Adipose tissue (tissue), 3 donors: ENCODE measurements around the gene TTC39A. TPM values are rescaled to one million over a fixed set of nuclear protein-coding genes. Genes with fewer than 3 reads are reported as not detected.
"Not testable (repeated sequence)": the region's sequence is repeated elsewhere in the genome, so short reads cannot be mapped to it uniquely, and the experiment has no call there.

ENCODE experiments used
- H3K27ac ChIP-seq: one replicate; pipeline ENCODE4 v1.5.1; 2013; ENCODE audit warnings: low read depth, low read length
- WGBS, 3 donors: extraction: QIAGEN DNeasy Blood & Tissue Kit; methylation state at CpG; one replicate each; pipeline ENCODE4 v1.1.7; 2013; 5-methylcytosine and 5-hydroxymethylcytosine counted together
- polyA plus RNA-seq, 3 donors: library from polyadenylated mRNA; stranded (reverse); fragments of 200-250 nt; gene quantifications; one replicate each; pipeline ENCODE4 v1.2.3, GENCODE V29; 2013
- donor health status: healthy with polysubstance abuse.
- donor health status: Bipolar disorder and iron deficiency.
- donor health status: healthy.

TTC39A gene
- polyA plus RNA-seq, 3 donors: 1.9 to 9.0 (median 2.9) TPM

- no peak overlapping the region for H3K27ac ChIP-seq
- 79 to 91% (median 85%) methylated on average over 6 of the region's 6 CpGs for WGBS, 3 donors
Observed at GRCh38 chr1:51252366-51252765, 78.0 kb downstream of the TTC39A start.

GRCh38 chr1:51251165-51251564 lies 79.2 kb downstream of the TTC39A start:
- WGBS, 3 donors: 96 to 98% (median 97%) methylated on average over 20 of the region's 20 CpGs
- not testable (repeated sequence) for H3K27ac ChIP-seq

- not testable (repeated sequence) for H3K27ac ChIP-seq
- 98 to 99% (median 99%) methylated on average over 13 to 14 of the region's 14 CpGs for WGBS, 3 donors
Observed at GRCh38 chr1:51250729-51251128, 79.6 kb downstream of the TTC39A start.

- WGBS, 3 donors: 84 to 90% (median 89%) methylated on average over 1 of the region's 1 CpG
Observed at GRCh38 chr1:51249445-51249844, 80.9 kb downstream of the TTC39A start.

GRCh38 chr1:51247499-51247898 lies 82.9 kb downstream of the TTC39A start:
- H3K27ac ChIP-seq: no peak overlapping the region
- 27 to 64% (median 55%) methylated on average over 1 of the region's 1 CpG for WGBS, 3 donors

More at GRCh38 chr1:51249445-51249844, 80.9 kb downstream of the TTC39A start:
- no peak overlapping the region for H3K27ac ChIP-seq

- no peak overlapping the region for H3K27ac ChIP-seq
- 89 to 96% (median 92%) methylated on average over 2 of the region's 2 CpGs for WGBS, 3 donors
Observed at GRCh38 chr1:51247022-51247421, 83.3 kb downstream of the TTC39A start.

GRCh38 chr1:51242546-51242945 lies 87.8 kb downstream of the TTC39A start:
- no peak overlapping the region for H3K27ac ChIP-seq
- WGBS, 3 donors: 89 to 91% (median 90%) methylated on average over 4 of the region's 4 CpGs

GRCh38 chr1:51241119-51241518 lies 89.2 kb downstream of the TTC39A start:
- no peak overlapping the region for H3K27ac ChIP-seq
- 29 to 74% (median 47%) methylated on average over 1 of the region's 1 CpG for WGBS, 3 donors

- 56 to 83% (median 61%) methylated on average over 2 of the region's 2 CpGs for whole genome bisulfite sequencing, 3 donors
- H3K27ac ChIP-seq: no peak overlapping the region
Observed at GRCh38 chr1:51240084-51240483, 90.3 kb downstream of the TTC39A start.

- no peak overlapping the region for H3K27ac ChIP-seq
- 9 to 38% (median 30%) methylated on average over 7 of the region's 7 CpGs for WGBS, 3 donors
Observed at GRCh38 chr1:51238034-51238403, 92.3 kb downstream of the TTC39A start.

GRCh38 chr1:51237351-51238033 lies 92.9 kb downstream of the TTC39A start:
- 1 to 10% (median 7%) methylated on average over 9 of the region's 9 CpGs for WGBS, 3 donors
- H3K27ac ChIP-seq: no peak overlapping the region

Other genes with a start within 250 kb of the TTC39A start
- not detected for gene C1orf185, start 228.3 kb downstream of the TTC39A start, polyA plus RNA-seq
- 100 to 1,000 TPM in 1 of 3 donors, 10 to 100 TPM in 2; 30.8 to 102 (median 81.6) TPM for gene RNF11, start 94.3 kb downstream of the TTC39A start, polyA plus RNA-seq
- 10 to 100 TPM in 2 of 3 donors, 1 to 10 TPM in 1; 7.9 to 38.2 (median 16.1) TPM for gene EPS15, start 188.7 kb upstream of the TTC39A start, polyA plus RNA-seq